ENCODE data around the gene EIF3J.
"Not testable (repeated sequence)": the region's sequence is repeated elsewhere in the genome, so short reads cannot be mapped to it uniquely, and the experiment has no call there.

Gene EIF3J, protein sequence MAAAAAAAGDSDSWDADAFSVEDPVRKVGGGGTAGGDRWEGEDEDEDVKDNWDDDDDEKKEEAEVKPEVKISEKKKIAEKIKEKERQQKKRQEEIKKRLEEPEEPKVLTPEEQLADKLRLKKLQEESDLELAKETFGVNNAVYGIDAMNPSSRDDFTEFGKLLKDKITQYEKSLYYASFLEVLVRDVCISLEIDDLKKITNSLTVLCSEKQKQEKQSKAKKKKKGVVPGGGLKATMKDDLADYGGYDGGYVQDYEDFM

DNA sequence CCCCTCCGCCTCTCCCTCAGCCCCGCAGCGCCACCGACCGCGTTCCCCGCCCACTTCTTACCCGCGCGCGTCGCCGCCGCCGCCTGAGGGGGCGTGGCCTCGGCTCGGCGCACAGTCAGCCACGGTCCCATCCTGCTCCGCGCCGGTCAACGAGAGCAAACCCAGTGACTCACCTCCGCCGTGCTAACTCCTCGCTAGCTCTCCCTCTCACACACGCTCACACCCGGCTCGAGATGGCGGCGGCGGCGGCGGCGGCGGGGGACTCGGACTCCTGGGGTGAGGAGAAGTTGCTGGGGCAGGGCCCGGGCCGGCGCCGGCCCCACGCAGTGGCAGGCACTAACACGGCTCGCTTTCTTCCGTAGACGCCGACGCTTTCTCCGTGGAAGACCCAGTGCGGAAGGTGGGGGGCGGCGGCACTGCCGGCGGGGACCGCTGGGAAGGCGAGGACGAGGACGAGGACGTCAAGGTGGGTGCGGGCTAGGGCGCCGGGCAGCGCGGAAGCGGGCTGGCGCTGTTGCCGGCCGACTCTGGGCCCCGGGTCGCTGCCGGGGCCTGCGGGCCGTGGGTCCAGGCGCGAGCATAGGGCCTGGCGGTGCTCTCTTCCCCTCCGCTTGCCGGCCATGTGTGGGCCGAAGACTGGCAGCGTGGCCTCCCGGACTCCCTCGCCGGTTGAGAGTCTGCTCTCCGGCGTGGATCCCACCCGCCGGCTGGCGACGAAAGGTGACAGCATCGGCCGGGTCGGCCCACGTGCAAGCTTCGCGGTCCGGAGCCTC, at the start of gene EIF3J:
EIF3J (plus strand) TSS at position 186 of the 773 bp plus-strand sequence; CDS start at position 234, 48 bp downstream.
- peak; percentile 82 for DNase-seq (ENCODE audit: low read depth)

DNA sequence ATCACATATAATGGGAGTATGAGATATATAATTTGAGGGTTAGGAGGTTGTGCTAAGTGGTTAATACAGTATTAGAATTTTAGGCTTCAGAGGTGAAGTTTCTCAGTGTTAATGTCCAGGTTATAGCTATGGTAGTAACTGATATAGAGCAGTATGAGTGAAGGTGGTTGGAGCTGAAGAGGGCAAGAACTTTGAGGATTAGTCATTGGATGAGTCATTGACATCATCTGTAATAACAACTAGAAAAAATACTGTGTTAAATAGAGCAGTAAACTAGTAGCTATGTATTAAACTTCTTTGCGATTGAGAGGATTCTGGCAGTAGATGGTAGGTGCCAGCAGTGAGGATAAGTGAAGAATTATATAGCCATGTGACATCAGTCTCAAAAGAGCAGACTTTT, 47.5 kb upstream of the EIF3J start:
- DNase-seq (ENCODE audit: low read depth) = peak; percentile 76

DNA sequence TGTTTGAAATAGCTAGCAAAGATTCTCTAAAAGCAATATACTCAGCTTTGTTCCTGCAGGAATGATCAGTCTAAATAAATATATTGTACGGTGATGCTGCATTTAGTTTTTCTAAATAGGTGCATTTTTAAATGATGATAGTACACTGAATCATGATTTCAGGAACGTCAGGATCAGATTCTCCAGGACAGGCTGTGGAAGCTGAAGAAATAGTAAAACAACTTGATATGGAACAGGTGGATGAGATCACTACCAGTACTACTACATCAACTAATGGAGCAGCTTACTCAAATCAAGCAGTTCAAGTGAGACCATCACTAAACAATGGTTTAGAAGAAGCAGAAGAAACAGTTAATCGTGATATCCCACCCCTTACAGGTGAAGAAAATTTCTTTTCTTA, 46.3 kb upstream of the EIF3J start:
- no peak for DNase-seq (ENCODE audit: low read depth)

DNA sequence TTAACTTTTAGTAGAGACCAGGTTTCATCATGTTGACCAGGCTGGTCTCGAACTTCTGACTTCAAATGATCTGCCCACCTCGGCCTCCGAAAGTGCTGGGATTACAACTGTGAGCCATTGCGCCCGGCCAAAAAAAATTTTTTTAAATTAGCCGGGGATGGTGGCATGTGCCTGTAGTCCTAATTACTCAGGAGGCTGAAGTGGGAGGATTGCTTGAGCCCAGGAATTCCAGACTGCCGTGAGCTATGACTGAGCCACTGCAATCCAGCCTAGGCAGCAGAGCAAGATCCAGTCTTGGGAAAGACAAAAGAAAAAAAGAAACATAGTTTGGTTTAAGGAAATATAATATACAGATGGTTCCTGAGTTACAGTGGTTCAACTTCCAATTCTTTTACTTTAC, 44.9 kb upstream of the EIF3J start:
- DNase-seq (ENCODE audit: low read depth) = no peak

DNA sequence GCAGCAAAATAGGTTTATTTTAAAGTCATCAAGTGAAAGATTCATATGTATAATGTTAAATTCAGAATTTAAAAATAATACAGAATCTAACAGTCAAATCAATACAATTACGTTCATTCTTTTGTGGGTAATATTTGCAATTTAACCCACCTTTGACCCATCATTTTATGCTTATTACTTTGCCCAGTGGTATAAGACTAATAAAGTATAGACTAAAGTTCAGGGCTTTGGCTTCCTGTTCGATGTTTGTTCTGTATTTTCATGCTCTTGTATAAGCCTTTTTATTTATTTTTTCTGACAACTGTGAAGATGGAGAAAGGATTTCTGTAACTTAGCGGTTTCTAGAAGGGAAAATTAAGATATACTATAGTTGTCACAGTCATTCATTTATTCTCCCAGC, 44.3 kb upstream of the EIF3J start:
- no peak for DNase-seq (ENCODE audit: low read depth)

DNA sequence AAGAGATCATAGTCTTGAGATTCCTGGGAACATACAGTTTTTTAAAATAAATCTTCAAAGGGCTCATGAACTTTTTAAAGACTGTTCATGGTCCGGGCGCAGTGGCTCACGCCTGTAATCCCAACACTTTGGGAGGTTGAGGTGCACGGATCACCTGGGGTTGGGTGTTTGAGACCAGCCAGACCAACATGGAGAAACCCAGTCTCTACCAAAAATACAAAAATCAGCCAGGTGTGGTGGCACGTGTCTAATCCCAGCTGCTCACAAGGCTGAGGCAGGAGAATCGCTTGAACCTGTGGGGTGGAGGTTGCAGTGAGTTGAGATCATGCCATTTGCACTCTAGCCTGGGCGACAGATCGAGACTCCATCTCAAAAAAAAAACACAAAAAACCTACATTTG, 41.4 kb upstream of the EIF3J start:
- DNase-seq (ENCODE audit: low read depth) = no peak

DNA sequence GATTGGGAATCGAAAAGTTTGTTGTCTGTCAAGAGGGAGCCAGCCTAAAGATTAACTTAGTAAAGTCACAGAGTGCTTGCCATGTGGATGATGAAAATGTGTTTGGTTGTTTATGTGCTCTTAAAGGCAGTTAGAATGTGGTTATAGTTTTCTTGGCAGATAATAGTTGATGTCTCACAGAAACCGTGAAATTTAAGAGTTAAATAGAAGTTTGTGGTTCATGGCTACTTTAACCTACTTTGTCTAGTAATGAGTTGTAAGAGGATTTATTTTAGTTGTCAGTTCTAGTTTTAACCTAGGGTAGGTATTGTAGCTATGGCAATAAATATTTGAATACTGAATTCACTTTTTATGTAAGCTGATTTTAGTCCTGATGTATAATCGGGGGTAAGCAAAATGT, 36.4 kb upstream of the EIF3J start:
- no peak for DNase-seq (ENCODE audit: low read depth)

DNA sequence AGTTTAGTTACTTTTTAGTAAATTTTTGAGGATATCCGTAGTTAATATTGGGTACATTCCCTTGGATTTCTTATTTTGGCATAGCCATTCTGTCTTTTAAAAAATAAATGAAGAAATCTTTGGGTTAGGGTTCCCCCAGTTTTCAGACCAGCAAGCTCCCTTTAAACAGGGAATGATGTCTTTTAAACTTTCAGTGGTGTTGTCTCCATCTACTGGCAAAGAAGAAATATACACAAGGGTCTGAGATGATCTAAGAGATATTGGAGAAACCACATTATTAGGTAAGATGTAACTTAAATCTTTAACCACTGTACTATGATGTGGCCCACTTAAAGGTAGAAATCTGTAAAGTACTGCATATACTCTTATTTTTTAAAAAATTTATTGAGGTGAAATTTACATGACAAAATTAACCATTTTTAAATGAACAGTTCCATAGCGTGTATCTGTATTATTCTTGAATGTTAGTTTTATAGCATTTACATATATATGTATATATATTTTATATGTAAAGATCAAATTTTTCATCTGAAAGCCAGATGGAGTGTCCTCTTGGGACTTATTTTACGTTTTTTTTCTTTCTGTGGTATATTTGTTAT, 35.1 kb upstream of the EIF3J start:
- DNase-seq (ENCODE audit: low read depth) = peak; percentile 24

DNA sequence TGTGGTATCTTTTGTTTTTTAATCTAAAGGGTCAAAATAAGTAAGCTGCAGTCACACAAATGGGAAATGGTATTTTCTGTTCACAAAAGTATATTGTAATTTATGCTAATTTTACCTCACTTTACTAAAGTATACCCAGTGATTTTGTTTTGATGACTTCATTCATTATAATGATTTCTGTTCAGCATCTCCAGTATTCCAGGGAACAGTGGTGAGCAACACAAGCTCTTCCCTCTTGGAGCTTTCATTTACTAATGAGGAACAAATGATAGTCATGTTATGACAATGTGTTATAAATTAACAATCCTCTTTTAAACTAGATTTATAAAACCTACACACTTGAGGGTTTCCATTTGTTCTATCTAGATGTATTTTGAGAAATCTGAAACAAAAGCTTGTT, 20.5 kb upstream of the EIF3J start:
- no peak for DNase-seq (ENCODE audit: low read depth)

DNA sequence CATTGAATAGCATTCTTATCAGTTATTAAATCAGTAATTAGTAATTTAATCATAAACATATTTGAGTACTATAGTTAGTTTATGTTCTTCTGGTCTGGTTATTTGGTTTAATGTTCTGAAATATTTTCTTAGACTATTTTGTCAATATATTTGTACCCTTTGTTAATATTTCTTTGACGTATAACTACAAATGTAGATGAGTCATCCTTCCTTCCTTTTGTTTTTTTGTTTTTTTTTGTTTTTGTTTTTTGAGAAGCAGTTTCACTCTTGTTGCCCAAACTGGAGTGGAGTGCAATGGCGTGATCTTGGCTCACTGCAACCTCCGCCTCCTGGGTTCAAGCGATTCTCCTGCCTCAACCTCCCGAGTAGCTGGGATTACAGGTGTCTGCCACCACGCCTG, 17.4 kb upstream of the EIF3J start:
- no peak for DNase-seq (ENCODE audit: low read depth)

DNA sequence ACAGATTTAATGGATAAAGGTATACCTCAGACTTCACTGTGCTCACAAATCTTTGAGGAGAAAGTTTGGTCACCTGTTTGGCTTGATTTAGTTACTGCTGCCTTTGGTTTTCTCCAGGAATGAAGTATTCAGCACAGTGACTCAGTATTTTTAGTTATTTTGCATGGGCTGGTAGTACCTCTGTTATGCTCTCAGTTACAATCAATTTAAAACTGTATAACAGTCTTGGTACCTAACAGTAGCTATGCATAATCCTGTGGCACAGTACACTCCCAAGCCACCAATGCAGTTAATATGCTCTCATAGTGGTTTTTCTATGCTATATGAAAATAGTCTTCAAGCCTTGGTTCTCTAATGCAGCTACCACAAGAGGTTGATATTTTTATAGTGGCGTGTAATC, 11.9 kb upstream of the EIF3J start:
- no peak for DNase-seq (ENCODE audit: low read depth)

DNA sequence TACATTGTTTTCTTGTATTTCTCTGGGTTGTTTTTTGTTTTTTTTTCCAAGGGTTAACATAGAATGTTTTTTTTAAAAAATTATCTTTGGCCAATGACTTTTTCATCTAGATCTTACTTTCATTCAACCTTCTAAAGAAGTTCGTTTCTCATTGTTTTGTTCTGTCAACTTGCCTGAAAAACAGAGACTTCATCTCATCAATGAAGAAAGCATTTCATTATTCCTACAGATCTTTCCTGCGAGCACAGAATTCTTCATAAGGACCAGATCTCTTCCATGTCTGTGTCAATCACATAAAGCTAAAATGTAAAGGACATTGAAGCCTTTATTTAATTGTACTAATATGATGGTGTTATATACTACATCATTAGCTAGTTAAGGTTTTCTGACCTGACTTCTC, 9.7 kb upstream of the EIF3J start:
- no peak for DNase-seq (ENCODE audit: low read depth)

DNA sequence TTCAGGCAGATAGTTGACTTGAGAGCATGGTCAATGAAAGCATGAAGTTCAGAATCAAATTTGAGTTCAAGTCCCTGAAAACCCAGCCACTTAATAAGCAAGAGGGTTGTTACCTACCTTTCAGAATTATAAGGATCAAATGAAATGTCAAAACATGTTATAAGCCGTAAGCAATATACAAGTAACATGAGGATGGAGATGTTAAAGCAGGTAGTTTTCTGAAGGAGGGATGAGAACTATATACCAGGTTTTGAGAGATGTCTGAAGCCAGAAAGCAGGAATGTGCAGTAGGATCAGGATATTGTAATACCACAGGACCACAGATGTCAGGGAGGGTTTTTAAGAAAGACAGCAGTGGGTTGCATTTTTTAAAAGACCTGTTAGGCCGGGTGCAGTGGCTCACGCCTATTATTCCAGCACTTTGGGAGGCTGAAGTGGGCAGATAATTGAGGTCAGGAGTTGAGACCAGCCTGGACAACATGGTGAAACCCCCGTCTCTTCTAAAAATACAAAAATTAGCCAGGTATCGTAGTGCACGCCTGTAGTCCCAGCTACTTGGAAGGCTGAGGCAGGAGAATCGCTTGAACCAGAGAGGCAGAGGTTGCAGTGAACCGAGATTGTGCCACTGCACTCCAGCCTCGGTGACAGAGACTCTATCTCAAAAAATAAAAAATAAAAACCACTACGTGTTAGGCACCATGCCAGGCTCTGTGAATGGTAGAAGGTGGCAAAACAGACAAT, 6.9 kb upstream of the EIF3J start:
- no peak for DNase-seq (ENCODE audit: low read depth)

DNA sequence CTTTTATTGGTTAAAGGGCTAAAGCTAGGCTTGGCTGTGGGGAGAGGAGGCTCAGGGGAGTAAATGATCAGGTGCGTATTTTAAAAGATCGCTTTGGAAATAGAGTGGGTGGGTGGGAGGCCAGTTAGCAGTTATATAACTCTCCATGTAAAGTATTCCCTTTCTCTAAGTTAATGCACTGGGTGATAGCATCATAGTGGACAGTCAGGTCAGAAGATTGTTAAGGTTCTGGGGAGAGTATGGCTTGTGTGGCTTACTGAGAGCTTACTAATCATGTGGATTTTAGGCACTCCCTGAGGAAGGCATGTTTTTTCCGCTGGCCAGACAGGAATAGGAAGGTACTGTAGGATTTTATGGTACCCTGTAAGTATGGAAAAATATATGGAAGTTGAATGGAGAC, 6.3 kb upstream of the EIF3J start:
- no peak for DNase-seq (ENCODE audit: low read depth)

DNA sequence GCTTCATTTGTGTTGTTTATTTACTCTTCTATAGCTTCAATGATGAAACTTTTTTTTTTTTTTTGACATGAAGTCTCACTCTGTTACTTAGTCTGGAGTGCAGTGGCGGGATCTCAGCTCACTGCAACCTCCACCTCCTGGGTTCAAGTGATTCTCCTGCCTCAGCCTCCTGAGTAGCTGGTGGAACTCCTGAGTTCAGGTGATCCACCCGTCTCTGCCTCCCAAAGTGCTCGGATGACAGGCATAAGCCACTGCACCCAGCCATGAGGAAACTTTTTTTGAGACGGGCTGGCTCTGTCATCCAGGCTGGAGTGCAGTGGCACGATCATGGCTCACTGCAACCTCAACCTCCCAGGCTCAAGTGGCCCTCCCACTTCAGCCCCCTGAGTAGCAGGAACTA, 4.7 kb upstream of the EIF3J start:
- DNase-seq (ENCODE audit: low read depth) = not testable (repeated sequence)

DNA sequence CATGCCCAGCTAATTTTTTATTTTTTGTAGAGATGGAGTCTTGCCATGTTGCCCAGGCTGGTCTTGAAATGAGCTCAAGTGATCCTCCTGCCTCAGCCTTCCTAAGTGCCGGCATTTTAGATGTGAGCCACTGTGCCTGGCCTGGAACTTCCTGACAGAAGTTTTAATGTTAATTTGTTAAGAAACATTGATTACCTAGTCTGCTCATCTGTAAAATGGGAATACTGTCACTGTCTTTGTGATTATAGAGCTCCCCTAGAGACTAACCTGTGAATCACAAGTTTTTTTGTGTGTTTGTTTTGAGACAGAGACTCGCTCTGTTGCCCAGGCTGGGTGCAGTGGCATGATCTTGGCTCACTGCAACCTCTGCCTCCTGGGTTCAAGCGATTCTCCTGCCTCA, 4.3 kb upstream of the EIF3J start:
- DNase-seq (ENCODE audit: low read depth) = no peak

DNA sequence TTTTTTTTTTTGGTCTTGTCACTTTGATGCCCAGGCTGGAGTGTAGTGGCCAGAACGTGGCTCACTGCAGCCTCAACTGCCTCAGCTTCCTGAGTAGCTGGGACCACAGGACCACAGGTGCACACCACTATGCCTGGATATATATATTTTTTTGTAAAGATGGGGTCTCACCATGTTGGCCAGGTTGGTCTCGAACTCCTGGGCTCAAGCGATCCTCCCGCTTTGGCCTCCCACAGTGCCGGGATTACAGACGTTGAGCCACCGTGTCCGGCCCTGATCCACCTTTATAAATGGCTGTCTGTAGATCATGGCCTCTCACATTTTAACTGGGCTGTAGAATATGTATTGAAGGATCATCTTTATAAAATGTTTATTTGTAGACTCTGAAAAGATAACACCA, 1.9 kb upstream of the EIF3J start:
- DNase-seq (ENCODE audit: low read depth) = no peak

DNA sequence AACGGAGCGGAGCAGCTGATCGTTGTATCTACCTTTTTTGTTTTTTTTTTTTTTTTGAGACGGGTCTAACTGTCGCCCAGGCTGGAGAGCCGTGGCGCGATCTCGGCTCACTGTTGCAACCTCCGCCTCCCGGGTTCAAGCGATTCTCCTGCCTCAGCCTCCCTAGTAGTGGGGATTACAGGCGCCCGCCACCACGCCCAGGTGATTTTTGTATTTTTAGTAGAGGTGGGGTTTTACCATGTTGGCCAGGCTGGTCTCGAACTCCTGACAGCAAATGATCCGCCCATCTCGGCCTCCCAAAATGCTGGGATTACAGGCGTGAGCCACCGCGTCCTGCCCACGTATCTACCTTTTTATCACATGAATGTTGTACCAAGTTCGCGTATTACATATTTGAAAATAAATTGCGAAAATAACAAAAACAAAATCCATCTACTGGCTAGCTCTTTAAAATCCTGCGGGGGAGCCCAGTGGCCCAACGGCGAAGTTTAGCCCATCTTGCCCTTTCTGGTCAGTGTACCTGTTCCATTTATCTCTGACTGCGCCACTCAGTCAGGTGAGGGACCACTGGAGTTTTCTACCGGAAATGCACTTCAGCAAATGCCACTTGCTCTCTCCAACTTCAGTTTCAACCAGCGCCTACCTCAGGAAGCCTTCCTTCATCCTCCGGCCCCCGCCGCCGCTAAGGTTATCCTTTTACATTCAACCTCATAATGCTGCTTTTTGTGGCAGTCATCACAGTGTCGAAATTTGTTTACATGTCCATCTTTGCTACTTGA, 1.2 kb upstream of the EIF3J start:
- DNase-seq (ENCODE audit: low read depth) = no peak

DNA sequence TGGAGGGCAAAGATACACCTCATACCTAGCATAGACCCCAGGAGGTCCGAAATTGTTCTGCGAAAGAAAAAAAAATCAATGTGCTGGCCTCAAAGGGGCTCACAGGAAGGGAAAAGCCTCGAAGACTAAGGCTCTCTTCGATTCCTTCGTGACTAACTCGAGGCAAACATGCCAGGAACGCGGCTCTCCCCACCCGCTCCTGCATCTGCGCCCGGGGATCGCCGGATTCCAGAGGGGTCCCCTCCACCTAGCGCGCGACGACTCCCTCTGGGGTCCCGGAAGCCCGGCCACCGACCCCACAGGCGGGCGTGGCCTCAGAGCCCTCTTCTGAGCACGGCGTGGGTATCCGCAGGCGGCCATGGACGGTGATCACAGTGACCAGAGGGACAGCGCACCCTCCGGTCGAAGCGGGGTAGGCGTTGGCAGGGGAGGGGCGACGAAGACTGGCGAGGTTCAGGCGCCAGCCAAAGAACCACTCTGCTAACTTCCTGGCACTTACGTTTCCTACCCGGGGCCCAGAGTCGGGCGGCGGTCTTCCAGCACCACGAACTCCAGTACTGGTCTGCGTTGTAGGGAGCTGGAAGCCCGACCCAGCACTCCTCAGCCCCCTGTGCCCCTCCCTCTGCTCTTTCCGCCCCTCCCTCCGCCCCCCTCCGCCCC, 515 bp upstream of the EIF3J start:
- peak; percentile 59 for DNase-seq (ENCODE audit: low read depth)

DNA sequence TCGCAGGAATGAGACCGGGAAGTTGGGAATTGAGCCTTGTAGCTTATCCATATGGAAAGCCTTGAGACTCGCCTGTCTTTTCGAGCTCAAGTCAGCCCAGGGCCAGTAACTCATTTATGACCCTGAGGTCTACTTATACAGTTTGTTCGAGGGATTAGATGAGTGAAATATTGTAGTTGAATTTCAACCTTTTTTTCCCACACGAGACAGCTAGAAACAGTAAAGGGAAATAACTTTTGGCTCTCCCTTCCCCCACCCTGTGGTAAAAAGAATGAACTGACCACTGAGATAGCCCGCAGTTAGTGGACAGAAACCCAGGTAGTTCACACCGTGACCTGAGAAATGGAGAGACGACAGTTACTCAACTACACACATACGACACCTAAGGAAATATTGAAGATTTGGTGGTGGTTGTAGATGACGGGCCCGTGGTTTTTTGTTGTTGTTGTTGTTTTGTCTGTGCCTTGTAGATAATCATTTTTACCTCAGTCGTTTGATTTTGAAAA, 841 bp downstream of the EIF3J start:
- DNase-seq (ENCODE audit: low read depth) = no peak

DNA sequence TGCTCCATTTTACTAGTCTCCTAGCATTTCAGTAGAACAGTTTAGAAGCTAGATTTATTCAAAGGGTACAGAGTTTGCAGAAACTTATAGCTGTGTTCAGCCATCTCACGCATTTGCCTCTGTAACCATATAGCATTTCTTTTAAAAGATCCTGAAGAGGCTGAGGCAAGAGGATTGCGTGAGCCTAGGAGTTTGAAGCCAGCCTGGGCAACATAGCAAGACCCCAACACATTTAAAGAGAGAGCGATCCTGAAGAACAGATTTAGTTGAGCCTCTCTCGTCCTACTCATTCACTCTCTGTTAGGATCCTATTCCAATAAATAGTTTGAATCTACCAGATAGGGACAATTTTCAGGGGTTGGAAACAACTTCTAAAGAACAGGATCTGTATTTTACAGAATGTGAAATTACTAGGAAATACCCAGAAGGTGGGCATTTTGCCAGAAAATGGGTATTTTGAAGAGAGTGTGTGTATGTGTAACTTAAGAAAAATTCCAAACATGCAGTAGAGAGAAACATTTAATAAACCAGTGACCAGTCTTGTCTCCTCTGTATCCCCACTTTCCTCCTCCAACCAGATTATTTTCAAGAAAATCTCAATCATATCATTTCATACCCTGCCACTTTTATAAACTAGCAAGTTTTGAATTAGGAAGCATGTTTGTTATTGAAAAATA, 4.5 kb downstream of the EIF3J start:
- DNase-seq (ENCODE audit: low read depth) = peak; percentile 74

Data from HS-5 (cell line).